HG02981 (cell line): ENCODE results near the gene MYNN.
"Not testable (repeated sequence)": the region's sequence is repeated elsewhere in the genome, so short reads cannot be mapped to it uniquely, and the experiment has no call there.

ENCODE experiments used
- ATAC-seq: cut with Tn5 transposase; IDR thresholded peaks from one replicate; pipeline ENCODE4 v1.9.1; 2021; ENCODE audit warnings: mild to moderate bottlenecking, moderate library complexity; ENCODE audit not compliant: unreplicated experiment

Gene MYNN

DNA sequence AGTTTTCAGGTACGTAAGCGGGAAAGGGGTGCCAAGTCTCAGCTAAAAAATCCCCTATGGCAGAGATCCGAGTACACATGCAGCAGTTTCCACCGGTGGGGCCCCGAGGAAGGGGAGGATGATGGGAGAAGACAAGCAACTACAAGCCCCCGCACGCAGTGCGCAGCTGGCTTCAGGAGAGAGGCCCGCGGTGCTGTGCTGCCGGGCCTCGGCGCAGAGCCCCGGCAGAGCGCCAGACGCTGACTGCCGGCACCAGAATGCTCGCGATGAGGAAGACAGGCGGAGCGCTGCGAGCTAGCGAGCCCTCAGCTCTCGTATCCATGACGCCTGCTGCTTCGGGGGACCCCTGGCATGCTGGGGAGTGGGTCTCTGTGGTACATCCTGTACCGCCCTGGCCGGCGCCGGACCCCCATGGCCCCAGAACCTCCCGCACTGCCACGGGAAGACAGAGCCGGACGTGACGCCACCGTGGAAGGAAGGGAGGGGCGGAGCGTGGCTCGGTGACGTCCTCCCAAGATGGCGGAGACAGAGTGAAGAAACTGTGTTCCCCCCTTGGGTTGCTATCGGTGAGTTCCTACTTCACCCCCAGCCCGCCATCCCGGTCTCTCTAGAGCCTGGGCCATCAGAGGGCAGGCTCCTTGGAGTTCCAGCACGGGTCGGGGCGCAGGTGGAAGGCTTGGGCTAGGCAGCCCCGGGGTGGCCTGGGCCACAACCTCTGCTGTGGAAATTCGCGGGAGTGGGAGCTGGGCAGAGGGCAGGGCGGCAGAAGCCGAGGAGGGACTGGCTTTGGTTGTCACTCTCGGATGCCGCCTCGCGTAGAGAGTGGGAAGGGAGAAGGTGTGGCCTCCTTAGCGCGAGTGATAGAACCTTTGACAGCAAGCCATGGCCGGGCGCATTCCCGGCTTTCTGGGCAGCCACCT is at the start of gene MYNN:
TSS of gene MYNN (plus strand) at position 500 of the 920 bp plus-strand sequence. CDS start 900 bp downstream, outside the sequence.
- peak; percentile 82 for ATAC-seq

DNA sequence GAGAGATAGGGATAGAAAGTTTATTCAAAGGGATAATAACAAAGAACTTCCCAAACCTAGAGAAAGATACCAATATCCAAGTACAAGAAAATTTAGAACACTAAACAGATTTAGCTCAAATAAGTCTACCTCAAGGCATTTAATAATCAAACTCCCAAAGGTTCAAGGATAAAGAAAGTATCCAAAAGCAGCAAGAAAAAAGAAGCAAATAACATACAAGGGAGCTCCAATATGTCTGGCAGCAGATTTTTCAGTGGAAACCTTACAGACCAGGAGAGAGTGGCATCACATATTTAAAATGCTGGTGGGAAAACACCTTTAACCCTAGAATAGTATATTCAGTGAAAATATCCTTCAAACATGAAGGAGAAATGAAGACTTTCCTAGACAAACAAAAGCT is 41.3 kb upstream of the MYNN start:
- ATAC-seq = not testable (repeated sequence)

DNA sequence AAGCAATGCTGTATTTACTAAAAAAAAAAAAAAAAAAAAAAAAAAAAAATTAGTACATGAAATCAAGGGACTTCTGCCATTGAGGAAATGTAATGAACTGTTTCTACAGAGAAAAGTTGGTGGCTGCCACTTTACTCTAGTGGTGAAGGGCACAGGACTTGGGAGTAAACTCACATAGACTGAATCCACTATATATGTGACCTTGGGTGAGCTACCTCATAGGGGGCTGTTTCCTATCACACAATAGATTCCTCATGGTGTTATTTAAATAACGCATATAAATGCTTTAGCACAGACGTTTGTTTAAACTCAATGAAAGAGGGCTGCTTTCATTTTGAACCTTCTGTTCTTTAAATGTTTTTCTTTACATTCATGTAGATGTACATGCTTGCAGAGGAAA is 34.1 kb upstream of the MYNN start:
- no peak for ATAC-seq

DNA sequence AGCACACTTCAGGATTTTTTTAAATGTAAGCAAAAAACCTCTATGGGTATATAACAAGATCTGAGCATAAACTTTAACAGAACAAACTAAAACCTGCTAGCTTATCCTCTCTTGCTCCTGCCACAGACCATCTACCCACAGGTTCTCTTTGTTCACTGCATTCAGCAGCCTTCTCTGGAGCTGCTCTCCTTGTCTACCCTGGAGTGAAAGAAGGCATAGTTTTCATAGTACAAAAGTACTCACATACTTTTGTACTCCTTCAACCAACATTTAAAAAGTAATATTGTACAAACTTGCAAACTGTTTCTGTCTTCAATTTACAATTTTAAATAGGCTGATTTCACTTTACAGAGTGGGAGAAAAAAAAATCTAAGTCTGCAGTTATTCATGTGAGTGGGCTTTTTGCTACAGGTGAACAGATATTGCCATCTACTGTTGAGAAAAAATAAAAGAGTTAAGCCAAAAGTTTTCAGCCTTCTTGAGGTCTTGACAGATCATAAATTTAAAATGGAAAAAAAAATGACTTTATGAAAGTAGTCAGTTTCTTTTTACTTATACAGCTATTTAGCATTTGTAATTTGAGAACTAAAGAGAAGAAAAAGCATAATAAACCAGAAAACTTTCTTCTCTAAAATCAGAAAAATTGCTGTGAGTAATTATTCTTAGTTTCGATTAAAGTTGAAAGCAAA is 28.7 kb upstream of the MYNN start:
- no peak for ATAC-seq

DNA sequence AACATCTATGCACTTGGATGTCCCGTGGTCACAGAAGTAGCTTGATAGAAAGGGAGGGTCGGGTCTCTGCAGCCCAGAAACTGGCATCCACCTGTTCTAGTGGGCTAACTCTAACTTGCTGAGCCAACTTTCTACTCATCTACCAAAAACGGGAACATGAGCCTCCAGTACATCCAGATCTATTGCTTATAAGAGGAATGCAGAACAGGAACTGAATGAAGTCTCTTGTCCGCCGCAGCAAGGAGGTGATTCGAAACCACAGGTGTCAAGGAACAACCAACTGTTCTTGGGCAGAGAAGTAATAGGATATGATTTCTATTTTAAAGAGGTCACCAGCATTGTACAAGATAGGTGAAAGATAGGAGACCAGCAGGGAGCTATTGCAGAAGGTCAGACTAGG is 26.3 kb upstream of the MYNN start:
- ATAC-seq = no peak

DNA sequence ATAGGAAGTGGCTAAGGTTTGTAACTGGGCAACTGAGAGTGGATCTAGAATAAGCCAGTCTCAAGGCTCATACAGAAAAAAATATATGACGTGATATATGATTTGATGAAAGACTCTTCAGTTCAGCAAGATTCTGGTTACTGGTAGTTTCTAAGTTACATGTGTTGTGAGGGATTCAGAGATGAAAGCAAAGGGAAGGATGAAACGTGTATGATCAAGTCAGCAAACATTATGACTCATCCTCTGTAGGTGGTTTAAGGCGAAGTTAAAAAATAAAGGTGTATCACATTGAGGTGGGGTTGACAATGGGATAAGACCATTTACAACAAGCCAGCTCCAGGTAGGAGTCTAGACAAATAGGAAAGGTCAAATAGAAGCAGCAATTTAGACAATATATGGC is 24.5 kb upstream of the MYNN start:
- ATAC-seq = no peak

DNA sequence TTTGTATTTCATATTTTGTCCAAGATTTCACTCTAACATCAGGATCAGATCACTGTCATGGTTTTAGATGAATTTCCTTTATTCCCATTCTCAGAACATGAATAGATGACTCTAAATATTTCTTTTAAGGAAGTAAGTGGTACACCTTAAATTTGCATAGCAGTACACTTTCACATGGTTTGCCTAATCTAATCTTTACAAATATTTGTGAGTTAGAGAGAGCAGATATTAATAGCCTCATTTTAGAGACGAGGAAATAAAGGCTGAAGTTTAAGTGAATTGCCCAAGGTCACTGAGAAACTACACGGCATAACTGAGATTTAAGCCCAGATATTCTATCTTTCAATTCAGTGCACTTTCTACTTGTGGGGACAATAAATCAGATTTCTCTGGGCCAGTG is 22.5 kb upstream of the MYNN start:
- no peak for ATAC-seq

DNA sequence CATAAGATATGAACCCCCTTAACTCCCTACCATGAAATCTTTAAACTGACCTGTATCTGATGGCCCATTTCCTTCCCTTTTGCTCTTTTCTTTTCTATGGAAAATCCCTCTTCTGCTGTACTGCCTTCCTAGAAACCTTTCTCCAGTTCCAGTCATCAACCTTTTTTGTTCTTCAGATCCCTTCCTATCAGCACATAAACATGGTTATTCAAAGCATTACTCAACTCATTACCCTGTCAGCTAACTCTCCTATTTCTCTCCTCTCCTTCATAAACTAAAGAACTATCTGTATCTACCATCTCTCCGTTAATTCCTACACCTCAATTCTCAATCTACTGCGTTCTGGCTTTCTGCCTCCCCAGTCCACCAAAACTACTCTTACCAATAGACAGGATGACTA is 21.3 kb upstream of the MYNN start:
- ATAC-seq = no peak

DNA sequence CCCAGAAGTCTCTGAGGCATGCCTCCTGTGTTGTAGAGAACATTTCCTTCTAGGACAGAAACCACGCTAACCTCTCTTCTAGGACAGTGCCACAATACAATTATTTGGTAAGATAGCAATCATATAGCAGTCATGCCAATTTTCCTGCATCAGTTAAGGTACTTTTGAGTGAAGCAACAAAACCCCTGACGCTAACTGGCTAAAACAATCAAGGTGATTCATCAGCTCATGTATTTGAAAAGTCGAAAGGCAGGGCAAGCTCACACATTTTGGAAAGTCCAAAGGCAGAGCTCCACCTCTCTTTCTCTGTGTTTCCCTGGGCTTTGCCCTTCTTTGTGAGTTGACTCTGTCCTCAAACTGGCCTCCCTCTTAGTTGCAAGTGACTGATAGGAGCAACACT is 18.5 kb upstream of the MYNN start:
- no peak for ATAC-seq

DNA sequence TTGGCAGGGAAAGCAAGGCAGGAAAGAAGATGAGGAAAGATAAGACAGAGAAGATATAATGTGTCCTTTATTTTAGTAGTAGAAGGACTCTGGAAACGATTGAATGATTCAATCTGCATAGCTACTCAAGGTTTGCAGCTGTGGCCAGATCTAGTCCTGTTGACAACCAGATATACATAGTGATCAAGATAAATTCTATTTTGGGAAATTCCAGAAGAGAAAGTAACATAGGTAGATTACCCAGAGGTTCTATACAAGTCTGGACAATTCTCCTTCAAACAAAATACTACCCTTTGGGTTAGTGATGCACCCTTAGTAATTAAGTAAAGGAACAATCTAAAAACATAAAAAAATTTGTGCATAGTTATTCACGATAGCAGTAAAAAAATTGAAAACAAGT is 17.7 kb upstream of the MYNN start:
- no peak for ATAC-seq

DNA sequence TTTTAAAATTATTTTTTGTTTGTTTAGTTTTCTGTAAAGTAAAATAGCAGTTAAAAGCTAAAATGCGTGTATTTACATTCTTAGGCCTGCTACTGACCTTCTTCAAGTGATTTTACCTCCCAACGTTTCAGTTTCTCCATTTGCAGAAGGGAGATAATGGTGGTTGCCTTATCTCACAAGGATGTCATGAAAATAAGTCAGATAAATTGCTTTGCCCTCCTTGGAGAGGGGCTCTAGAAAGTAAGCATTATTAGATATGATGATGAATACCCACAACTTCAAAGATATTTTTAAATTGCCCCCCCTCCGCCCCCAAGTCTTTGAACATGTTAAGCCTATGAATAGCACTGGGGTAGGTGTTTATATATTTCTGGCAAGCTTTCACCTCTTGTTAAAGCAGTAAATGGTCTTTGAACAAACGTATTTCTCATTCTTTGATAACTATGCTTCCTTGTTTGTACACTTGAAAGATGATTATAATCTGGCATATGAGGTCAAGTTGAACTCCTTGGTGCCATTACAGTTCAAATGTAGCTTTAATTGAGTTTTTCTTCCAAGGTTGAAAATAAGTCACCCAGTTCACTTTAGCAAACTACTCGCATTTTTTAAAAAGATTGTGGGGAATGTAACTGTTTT is 14.7 kb upstream of the MYNN start:
- ATAC-seq = no peak

DNA sequence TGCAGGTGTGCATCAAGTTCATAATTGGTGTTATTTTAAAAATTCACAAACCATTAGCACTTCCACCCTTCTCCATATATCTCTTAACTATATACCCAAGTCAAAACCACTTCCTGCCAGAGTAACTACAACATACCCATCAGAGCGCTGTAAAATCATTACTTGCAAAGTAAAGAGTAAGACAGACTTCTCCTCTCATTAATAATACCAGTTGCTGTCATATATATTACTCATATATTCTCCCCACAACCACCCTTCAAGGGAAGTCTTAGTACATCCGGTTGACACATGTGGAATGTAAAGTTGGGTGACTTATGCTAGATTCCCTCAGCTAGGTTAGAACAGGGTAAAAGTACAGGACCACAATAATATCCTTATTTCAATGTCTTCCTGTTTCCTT is 13.9 kb upstream of the MYNN start:
- ATAC-seq = peak; percentile 69

DNA sequence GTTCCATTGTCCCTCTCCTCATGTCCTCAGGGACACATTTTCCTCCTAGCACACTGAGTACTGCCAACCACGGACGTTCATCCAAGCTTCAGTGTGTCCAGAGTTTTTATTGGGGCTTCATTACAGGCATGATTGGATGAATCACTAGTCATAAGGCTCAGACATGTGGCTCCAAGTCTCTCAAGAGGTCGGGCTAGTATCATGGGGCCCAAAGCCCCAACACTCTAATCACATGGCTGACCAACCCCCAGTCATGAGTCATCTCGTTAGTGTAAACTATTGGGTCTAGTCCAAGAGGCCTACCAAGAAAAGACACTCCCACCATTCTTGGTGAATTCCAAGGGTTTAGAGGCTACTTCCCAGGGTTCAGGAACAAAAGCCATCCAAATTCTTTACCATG is 12.7 kb upstream of the MYNN start:
- no peak for ATAC-seq

DNA sequence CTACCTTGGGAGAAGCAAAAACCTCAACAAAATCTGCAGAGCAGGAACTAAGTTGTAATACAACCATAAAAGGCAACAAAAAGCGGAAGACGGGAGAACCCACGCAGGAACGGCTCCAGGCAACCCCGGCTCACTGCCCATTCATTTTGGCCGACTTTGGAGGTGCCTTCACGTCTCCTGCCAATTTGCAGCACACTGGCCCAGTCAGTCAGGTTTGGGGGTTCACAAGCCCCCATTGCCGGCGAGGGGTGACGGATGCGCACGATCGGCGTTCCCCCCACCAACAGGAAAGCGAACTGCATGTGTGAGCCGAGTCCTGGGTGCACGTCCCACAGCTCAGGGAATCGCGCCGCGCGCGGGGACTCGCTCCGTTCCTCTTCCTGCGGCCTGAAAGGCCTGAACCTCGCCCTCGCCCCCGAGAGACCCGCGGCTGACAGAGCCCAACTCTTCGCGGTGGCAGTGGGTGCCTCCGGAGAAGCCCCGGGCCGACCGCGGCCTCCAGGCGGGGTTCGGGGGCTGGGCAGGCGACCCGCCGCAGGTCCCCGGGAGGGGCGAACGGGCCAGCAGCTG is 8.8 kb upstream of the MYNN start:
- peak; percentile 25 for ATAC-seq

DNA sequence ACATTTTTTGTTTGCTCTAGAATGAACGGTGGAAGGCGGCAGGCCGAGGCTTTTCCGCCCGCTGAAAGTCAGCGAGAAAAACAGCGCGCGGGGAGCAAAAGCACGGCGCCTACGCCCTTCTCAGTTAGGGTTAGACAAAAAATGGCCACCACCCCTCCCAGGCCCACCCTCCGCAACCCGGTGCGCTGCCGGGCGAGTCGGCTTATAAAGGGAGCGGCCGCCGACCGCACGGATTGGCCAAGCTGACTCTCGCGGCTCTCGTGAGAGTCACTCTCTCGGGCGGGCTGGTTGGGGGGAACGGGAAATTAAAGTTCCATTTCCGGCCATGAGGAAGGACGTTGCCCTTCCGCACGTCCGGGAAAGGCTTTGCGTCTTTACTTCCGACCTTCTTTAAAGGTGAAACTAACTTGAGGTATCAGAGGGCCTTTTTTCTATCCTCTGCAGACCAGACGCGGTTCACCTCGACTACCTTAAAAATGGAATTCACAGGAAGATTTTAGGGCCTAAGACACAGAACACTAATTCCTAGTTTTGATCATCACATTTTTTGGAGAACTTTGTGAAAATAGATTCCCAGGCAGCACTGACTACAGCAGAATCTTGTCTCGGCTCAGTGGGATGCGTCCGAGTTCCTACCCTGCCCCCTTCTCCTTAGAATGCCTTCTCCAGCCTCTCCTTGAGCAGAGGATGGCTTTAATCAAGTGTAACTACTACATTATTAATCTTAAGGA is 8.1 kb upstream of the MYNN start, which contains the start of gene TERC:
TSS of gene TERC (minus strand) at position 179 of the 731 bp plus-strand sequence.
- ATAC-seq = peak; percentile 77

DNA sequence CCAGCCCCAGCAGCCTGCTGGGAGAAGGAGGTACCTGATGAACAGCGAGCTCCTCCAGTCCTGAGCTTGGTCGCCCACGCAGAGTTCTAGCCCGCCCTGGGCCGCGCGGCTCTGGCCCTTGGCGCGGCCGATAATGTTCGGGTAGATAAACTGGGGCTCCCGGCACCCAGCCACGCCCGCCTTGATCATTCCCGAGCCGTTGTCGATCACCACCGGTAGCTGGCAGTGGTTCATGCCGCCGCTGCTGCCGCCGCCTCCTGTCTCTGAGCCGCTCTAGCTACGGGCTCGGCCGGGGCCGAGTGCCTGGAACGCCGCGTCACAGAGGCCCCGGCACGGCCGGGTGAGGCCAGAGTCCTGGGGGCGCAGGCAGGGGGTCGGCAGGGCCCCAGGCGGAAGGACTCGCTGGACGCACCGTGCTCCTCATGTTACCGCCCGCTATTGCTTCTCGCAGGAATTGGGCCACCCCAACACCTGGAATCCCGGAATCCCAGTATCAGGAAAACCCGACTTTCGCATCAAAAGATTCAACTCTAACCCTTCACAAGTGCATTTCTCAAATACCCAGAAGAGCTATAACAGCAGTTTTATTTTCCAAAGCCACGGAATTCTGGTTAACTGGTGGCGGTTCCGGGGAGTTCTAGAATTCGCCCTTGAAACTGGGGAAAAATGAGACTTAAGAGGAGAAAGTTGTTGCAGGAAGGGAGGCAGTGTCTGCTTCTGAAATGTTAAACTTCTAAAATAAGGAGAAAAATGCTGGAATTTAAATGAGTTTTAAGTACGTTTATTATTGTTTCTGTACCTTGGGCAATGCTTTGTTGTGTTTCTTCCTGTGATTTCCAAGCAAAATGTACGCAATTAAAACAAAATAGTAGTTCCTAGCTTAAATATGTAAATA is 3.7 kb upstream of the MYNN start, which contains the start of gene ACTRT3:
TSS of gene ACTRT3 (minus strand) at position 275 of the 895 bp plus-strand sequence. CDS start at position 234, 41 bp downstream.
- peak; percentile 24 for ATAC-seq

DNA sequence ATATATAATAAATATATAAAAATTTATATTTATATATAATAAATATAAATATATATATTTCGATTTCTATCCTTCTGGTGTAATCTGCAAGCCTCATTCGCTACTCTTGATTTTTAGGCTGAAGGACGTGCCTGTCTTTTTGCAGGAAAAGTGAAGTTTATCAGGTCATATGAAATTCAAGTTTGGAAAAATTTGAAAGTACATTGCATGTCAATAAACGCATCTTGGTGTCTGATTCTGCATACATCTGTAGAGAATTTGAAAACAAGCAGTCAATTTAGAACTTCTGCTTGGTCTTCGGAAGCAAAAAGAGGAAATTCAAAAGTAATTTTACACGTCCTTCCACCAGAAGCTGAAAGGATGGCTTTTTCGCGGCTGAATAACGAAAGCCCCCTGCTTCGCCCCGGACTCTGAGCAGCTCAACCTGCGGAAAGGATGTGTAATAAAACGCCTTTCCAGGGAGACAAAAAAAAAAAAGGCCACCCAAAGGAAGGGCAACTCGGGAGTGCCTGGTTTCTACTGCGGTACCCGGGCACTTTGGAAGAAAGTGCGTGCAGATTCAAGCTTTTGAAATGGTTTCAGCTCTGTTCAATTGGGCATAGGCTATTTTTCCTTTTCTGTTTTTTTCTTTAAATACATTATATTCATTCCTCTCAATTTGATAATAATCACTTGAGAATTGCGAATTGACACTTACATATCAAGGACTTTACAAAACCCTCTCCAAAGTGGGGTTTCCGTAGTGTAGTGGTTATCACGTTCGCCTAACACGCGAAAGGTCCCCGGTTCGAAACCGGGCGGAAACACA is 1.5 kb upstream of the MYNN start:
- ATAC-seq = no peak

DNA sequence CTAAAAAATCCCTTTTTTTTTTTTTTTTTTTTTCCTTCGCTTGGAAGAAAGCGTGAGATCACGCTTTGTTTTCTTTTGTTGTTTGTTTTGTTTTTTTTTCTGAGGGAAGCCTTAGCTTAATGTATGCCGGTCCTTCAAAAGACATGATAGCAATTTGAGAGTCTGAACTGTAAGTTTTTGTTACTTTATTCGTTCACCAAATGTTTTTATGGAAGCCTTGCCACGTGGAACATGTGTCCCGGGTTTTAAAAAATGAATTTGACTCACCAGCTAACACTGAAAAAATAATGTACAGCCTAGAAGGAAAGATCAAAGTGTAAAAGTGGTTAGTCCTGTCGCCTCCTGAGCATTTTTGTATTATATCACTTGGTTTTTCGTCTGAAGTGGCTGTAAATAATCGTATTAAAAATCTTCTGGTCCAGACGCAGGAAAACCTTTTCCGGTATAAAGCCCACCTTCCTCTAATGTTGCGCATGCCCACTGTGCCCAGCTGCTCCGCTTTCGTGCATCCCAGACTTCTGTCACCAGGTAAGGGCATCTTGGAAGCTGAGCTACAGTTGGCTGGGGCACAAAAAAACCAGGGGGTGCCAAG is 795 bp upstream of the MYNN start:
- peak; percentile 7 for ATAC-seq
